Neural cell (in vitro differentiated cells): ENCODE results near the gene COL27A1.

Source experiments
- CTCF ChIP-seq: fragments of 450-650 bp; IDR thresholded peaks from 2 replicates; pipeline ENCODE4 v1.5.1; 2014; ENCODE audit warnings: antibody characterized with exemption, mild to moderate bottlenecking, moderate library complexity; ENCODE audit not compliant: poor library complexity, severe bottlenecking
- EP300 ChIP-seq: fragments of 450-650 bp; conservative IDR thresholded peaks from 2 replicates; pipeline ENCODE4 v1.6.1; 2014; ENCODE audit warnings: antibody characterized with exemption, mild to moderate bottlenecking, moderate library complexity; ENCODE audit not compliant: poor library complexity, severe bottlenecking
- EZH2 ChIP-seq: fragments of 200-600, 300-800 bp; shearing (Covaris generic), sonication (generic); IDR thresholded peaks from 2 replicates; pipeline ENCODE4 v1.6.1; 2014; ENCODE audit warnings: antibody characterized with exemption, low read length, borderline replicate concordance, mild to moderate bottlenecking; ENCODE audit not compliant: insufficient read depth, poor library complexity, severe bottlenecking
- POLR2AphosphoS5 ChIP-seq: IDR thresholded peaks from 2 replicates; pipeline ENCODE4 v1.6.1; 2012
- RAD21 ChIP-seq: fragments of 450-650 bp; conservative IDR thresholded peaks from 2 replicates; pipeline ENCODE4 v1.6.1; 2014; ENCODE audit warnings: antibody characterized with exemption, mild to moderate bottlenecking, moderate library complexity
- SMC3 ChIP-seq: fragments of 450-650 bp; conservative IDR thresholded peaks from 2 replicates; pipeline ENCODE4 v1.6.1; 2014; ENCODE audit warnings: antibody characterized with exemption, mild to moderate bottlenecking, moderate library complexity; ENCODE audit not compliant: poor library complexity
- TF ChIP-seq, protein P1 (sequence below): IDR thresholded peaks from 2 replicates; pipeline ENCODE4 v1.6.1; 2012; ENCODE audit warnings: borderline replicate concordance

- TF ChIP-seq CTCF (no peak), EP300 (no peak), POLR2AphosphoS5 (no peak), EZH2 (no peak), SMC3 (no peak), RAD21 (no peak)
- TF ChIP-seq, protein P1, sequence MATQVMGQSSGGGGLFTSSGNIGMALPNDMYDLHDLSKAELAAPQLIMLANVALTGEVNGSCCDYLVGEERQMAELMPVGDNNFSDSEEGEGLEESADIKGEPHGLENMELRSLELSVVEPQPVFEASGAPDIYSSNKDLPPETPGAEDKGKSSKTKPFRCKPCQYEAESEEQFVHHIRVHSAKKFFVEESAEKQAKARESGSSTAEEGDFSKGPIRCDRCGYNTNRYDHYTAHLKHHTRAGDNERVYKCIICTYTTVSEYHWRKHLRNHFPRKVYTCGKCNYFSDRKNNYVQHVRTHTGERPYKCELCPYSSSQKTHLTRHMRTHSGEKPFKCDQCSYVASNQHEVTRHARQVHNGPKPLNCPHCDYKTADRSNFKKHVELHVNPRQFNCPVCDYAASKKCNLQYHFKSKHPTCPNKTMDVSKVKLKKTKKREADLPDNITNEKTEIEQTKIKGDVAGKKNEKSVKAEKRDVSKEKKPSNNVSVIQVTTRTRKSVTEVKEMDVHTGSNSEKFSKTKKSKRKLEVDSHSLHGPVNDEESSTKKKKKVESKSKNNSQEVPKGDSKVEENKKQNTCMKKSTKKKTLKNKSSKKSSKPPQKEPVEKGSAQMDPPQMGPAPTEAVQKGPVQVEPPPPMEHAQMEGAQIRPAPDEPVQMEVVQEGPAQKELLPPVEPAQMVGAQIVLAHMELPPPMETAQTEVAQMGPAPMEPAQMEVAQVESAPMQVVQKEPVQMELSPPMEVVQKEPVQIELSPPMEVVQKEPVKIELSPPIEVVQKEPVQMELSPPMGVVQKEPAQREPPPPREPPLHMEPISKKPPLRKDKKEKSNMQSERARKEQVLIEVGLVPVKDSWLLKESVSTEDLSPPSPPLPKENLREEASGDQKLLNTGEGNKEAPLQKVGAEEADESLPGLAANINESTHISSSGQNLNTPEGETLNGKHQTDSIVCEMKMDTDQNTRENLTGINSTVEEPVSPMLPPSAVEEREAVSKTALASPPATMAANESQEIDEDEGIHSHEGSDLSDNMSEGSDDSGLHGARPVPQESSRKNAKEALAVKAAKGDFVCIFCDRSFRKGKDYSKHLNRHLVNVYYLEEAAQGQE, result no peak
Measured at GRCh38 chr9:114157516-114158176, 2.3 kb downstream of the COL27A1 start.
